Measurements from ENCODE around the gene SLC47A1.
"Not testable (repeated sequence)": the region's sequence is repeated elsewhere in the genome, so short reads cannot be mapped to it uniquely, and the experiment has no call there.

SLC47A1 gene

DNA sequence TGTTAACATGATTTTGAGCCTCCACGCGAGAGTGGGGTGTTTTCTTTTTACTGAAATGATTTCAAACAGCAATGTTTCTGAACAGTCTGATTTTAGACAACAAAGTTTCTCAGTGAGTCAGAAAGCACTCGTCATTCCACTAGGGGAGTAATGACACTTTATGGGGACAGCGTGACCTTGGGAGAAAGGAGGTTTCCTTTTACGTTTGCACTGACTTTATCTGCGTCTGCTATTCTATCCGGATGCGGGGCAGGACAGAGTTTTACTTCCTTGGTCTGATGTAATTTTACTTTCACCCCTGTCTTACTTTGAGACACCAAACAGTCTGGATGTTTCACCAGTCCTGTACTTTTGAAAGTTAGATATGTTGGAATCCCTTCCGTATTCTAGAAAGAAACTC is 20.7 kb downstream of the SLC47A1 start:
- DNase-seq (ENCODE audit: low read depth), result no peak

DNA sequence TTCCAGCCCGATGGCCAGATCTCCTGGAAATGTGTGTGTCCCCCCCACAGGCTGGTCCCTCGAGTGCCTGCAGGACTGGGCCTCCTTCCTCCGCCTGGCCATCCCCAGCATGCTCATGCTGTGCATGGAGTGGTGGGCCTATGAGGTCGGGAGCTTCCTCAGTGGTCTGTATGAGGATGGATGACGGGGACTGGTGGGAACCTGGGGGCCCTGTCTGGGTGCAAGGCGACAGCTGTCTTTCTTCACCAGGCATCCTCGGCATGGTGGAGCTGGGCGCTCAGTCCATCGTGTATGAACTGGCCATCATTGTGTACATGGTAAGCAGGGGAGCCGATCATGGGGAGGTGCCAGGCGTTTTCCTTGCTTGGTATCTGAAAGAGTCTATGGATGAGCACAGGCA is 22.1 kb downstream of the SLC47A1 start:
- DNase-seq (ENCODE audit: low read depth), result no peak

DNA sequence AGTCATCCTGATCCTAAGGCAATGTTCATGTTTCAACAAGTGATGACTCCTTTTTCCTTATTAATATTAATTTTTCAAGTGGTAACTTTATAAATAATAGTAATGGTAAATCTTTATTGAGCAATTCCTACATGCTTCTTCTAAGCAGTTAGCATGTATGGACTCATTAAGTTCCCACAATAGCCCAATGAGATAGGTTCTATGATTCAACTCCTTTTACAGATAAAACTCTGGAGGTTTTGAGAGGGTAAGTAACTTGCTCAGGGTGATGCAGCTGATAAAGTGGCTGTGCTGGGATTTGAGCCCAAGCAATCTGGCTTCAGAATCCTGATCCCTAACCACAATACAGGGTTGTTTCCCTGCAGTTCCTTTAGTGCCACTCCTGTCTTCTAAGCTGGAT is 25.3 kb downstream of the SLC47A1 start:
- DNase-seq (ENCODE audit: low read depth), result no peak

DNA sequence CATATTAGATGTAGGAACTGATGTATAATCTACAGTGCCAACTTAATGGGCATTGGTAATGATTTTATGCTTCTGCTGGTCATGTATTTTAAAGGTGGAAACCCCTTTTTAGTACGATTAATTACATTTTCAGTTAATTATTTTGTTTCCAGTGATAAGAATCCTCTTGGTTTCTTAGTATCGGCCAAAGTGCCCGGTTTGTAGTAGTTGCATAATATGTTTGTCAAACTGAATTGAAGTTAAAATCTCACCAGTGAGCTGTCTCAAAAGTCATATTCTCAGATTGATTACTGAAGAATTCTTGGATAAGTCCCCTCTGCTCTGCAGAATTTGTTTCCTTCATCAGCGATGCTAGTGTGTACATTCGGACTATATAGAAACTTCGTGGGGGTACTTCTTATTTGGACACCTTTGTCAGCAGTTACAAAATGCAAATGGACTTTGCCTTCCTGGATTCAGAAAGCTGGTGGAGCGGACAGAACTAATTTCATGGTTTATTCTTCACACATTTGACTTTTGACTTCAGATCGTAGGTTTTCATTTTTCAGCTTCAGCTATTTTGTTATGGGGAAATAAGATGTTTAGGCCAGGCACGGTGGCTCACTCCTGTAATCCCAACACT is 28.2 kb downstream of the SLC47A1 start:
- DNase-seq (ENCODE audit: low read depth), result no peak

DNA sequence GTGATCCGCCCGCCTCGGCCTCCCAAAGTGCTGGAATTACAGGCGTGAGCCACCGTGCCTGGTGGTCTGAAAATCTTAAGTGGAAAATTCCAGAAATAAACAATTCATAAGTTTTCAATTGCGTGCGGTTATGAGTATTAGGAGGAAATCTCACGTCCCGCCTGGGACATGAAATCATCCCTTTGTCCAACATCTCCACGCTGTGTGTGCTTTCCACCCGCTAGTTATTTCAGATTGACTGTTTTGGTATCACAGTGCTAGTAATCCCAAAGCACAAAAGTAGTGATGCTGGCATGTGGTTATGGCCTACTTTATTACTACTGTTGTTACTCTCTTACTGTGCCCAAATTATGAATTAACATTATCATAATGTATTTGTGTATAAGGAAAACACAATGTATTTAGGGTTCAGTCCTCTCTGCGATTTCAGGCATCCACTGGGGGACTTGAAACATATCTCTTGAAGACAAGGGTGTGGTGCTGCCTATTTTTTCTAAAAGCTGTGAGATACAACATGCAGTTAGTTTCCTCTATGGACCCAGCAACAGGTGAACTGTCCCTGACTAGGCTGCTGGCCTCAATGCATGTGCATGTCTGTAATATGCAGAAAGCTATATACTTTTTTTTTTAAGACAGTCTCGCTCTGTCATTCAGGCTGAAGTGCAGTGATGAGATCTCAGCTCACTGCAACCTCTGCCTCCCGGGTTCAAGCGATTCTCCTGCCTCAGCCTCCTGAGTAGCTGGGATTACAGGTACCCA is 32.3 kb downstream of the SLC47A1 start:
- no peak for DNase-seq (ENCODE audit: low read depth)

DNA sequence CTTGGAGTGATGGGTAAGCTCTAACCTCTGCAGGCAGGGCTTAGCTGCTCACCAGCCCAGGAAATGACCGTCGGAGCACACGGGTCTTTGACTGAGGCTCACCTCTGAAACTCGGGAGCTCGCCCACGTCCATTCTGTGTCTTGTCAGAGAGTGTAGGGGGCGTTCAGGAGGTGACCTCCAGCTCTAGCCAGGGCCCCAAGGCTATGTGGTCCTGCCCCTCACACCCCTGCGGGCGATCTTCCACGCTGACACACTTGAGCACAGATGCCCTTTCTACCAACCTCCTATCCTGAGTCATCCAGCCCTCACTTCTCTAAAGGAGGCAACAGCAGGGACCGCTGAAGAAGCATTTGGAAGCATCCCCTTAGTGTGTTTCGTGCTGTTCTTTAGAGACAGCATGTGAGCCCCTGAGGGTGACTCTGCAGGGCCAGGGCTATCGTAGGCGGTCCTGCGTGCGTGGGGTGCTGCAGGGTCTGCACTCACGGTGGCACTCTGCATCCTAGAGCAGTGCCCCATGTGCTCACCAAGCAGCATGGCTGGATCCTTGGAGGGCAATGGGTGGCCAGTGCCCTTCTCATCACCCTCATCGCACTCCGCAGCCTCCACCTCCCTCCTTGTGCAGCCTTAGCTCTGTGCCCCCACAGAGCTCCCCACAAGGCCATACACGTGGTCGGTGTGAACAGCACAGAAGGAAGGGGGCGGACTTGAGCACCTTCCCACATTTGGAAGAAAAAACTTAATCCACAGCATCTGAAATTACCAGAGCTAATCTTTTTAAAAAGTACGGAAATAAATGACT is 33.8 kb downstream of the SLC47A1 start:
- DNase-seq (ENCODE audit: low read depth), result no peak

DNA sequence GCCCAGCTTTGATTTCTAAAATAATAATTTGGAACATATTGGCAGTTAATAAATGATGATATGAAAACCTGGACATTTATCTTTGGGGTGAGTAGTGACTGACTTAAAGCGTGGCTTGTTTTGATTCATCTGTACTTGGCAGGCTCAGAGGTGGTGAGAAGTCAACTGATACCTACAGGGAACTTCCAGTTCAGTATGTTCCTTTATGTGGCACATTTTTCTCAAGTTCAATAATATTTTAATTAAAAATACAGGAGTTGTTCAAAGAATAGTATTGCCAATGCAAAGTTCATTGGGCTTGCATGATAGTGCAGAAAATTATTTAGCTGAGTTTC is 34.3 kb downstream of the SLC47A1 start:
- no peak for DNase-seq (ENCODE audit: low read depth)

DNA sequence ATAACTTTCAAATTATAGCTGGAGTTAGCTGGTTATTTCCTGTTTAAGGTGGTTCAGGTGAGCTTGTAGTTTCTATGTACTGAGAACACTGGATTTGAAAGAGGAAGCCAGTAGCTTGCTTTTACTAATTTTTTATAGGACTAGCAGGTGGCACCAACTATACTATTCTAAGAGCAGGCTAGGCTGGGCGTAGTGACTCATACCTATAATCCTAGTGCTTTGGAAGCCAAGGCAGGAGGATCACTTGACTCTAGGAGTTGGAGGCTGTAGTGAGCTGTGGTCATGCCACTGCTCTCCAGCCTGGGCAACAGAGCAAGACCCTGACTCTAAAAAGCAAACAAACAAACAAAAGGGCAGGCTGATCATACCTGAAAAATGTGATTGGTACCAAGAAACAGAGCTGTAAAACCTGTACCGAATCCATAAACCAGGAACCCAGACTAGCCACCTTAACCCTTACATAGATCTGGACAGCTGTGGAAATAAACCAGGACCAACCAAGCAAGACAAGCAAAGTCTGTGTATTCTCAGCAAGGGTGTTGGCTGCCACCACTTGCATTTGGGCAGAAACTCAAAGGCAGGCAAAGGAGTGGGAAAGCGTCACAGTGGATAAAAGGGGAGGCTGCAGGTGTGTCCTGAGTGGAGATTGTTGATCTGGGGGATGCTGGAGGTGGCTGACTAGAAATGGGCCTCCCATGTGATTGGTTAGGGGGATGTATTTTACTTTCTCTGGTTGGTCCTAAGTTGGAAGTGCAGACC is 36.3 kb downstream of the SLC47A1 start:
- DNase-seq (ENCODE audit: low read depth), result no peak

DNA sequence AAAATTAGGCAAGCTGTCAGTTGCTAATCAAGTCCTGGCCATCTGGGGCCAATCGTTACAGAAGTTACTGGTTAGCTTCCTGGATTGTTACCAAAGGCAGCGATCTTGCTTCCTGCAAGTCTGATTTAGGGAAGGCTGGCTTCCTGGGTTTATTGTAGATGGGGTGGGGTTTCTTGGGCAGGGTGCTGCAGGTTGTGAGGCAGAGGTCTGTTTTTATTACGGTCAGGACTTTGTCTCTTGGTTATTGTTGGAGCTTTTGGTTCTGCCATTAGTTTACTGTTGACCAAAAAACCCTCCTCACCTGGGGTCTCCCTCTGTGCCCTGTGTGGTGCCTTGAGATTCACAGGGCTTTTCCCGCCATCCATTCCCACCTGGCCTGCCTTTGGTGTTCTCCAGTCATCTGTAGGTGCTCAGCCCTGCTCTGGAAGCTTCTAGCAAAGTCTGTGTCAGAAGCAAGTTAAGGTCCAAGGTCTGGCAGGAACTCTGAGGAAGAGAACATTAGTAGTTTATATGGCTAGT is 36.9 kb downstream of the SLC47A1 start:
- no peak for DNase-seq (ENCODE audit: low read depth)

DNA sequence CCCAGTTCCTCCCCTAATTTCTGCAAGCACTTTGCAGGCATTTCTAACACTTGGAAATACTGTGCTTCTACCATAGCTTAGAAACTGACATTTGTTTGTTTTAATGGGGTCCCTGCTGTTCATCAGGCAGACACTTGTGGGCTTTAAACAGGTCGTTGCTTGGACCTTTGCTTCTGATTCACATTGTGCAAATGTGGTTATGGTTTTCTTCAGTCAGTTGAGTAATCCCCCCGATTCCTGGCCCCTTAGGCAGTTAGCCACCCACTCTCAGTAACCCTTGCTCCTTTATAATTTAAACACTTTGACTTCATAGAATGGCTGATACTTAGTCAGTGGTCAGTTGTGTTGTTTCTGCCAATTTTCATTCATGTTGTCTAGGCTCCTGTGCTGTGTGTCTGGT is 39.4 kb downstream of the SLC47A1 start:
- DNase-seq (ENCODE audit: low read depth), result no peak

DNA sequence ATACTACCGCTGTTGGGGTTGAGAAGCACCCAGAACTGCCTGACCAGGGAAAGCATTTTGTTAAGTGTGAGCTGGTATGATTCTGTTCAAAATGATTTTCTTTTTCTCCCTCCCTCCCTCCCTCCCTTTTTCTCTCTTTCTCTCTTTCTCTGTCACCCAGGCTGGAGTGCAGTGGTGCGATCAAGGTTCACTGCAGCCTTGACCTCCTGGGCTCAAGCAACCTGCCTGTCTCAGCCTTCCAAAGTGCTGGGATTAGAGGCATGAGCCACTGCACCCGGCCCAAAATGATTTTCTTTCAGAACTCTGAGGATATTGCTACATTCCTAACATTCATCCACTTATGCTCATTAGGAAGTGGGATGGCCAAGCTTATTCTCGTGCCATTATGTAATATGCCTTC is 41.3 kb downstream of the SLC47A1 start:
- DNase-seq (ENCODE audit: low read depth), result no peak

DNA sequence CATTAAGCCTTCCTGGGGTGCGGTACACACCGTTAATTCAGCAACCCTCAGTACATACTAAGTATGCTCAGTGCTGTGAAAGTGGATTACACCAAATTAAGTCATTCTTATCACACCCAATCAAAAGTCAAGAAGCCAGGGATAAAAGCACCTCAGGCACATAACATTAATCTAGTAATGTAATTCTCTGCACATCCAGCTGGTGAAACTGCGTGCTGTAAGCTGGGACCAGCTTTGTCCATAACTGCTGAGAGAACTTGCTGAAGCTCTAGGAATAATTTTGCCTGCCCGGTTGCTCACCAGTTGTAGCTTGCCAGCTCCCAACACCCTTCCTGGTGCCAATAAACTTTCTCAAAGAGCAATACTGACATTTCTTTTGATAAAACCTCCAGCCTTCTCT is 44.9 kb downstream of the SLC47A1 start:
- no peak for DNase-seq (ENCODE audit: low read depth)

DNA sequence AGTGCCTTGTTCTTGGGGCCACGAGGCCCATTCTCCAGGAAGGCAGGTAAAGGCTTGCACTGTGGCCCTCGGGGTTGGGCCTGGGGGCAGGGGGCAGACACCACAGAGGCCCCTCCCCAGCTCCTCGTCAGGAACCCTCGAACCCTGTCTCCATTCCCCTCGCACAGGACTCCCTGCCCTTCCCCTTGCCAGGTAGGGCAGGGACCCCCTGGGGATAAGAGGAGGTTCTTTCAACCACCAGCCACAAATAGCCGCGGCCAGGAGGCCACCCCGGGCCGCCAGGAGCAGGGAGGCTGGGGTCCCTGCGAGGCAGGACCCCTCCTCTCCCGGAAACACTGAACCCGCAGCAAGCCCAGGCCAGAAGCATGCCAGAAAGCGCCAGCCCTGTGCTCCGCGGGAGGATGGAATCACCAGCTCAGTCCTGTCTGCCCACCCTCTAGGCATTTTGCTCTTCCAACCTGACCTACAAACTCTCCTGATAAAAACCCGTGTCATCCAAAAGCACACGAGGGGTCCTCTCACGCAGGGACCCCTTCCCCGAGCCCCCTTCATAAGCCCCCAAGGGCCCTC is 45.6 kb downstream of the SLC47A1 start:
- DNase-seq (ENCODE audit: low read depth), result no peak

DNA sequence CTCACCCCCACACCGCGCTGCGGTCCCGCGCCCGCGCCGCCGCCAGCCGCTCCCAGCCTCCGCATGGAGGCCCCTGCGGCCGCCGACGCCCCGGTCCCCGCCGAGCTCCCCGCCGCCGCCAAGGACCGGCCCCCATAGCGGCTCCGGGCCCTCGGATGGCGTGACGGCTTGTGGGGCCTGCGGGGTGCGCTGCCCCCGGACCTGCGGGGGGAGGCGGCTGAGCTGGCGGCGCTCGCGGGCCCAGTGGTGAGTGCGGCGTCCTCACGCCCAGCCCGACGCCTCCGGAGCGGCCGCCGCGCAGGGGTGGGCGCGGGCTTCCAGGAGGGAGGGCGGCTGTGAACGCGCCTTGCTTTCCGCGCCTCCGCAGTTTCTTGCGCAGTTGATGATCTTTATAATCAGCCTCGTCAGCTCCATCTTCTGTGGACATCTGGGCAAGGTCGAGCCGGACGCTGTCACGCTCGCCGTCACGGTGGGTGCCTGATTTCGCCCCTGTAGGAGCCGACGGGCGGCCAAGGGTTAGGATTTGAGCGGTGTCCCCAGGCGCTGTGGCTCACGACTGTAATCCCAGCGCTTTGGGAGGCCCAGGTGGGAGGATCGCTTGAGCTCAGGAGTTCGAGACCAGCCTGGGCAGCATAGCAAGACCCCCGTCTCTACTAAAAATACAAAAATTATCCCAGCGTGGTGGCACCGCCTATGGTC is 46.4 kb downstream of the SLC47A1 start:
- no peak for DNase-seq (ENCODE audit: low read depth)

DNA sequence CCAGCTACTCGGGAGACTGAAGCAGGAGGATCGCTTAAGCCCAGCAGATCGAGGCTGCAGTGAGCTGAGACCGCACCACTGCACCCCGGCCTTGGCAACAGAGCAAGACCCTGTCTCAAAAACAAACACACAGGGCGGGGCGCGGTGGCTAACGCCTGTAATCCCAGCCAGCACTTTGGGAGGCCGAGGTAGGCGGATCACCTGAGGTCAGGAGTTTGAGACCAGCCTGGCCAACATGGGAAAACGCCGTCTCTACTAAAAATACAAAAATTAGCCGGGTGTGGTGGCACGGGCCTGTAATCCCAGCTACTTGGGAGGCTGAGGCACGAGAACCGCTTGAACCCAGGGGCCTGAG is 46.9 kb downstream of the SLC47A1 start:
- DNase-seq (ENCODE audit: low read depth), result not testable (repeated sequence)

DNA sequence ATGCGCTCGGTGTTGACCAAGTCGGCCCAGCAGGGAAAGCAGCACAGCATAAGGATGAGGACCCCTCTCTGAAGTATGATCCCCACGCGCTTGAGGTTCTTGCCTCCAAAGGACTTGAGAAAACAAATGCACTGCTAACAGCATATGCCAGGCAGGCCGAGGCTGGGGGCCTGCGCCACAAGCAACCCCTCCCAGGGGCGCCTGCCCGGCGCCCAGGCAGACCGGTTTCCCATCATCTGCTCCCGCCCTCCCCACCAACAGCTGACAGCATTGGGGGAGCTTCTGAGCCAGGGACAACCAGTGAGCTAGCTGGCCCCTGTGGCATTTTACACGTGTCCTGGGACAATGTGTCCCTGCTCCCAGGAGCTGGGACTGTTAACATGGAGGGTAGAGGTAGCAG is 48.5 kb downstream of the SLC47A1 start:
- DNase-seq (ENCODE audit: low read depth), result not testable (repeated sequence)

DNA sequence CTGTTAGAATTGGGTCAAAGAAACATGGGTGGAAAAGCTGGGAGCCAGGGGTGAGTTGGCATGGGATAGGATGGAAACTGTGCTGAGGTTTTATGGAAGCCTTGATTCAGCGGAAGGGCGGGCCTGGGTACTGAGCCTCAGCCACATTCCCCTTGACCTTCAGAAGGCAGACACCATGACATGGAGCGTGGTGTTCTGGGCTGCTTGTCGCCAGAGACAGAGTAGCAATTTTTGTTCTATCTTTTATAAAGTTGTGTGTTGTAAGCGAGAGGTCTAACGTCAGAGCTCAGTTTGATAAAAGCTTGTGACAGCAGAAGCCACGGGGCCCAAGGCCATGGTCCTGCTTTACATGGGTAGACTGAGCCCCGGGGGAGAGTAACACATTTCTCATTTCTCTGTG is 50.2 kb downstream of the SLC47A1 start:
- no peak for DNase-seq (ENCODE audit: low read depth)

DNA sequence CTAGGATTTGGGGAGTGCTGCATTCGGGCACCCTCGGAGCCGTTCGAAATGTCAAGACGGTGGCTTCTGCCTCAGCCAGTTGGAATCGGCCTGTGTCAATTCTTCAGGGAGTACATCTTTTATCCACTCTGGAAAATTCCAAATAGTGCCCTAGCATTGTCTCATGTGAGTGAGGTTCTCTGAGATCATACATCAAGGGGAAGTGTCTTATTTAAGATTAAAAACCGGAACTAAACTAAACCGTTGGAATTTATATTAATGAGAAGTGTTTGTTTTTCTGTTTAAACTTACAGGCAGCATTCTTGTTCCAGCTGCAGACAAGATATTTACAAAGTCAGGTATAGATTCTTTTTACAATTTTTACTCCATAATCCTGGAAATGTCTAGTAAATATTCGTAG is 56.8 kb downstream of the SLC47A1 start:
- no peak for DNase-seq (ENCODE audit: low read depth)

DNA sequence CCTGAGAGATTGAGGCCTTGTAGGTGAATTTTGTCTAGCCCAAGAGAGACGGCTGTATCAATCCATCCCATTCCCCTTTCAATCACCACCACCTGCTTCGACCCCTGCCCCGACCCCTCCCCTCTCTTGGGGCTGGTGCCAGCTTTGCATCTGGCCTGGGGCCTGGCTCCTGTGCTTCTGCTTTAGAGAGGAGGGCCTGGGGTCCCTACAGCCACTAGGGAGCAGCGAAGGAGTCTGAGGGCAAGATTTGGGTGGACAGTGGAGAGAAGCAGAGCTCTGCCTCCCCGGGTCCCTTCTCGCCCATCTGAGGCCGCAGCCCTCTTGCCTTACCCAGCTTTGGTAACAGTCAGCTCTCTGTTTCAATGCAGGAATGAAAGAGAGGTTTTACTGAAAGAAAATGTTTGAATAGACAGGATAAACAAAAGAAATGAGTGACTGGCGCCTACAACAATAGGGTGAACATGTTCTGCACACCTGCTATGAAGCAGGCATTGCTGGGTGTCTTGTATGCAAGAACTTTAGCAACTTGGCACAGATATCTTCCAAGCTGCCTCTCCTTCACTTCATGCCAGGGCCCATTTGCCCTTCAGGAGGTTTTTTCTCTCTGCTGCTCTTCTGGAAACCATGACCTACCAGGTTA is 57.4 kb downstream of the SLC47A1 start:
- DNase-seq (ENCODE audit: low read depth), result no peak

DNA sequence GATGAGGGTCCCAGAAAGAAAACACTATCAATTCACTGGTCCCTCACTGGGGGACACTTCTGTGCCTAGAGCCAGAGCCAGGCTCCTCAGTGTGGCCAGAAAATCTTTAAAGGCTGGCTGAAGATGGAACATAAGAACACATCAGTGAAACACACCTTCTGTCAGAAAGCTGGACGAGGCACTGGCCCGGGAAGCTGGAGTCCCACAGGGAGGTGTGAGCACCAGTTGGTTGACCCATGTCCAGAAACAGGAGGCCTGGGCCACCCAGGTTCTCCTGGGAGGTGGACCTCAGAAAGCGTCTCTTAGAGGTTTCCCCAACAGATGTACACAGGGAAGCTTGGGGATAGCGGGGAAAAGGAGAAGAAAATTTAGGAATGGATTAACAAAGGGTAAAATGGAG is 58.7 kb downstream of the SLC47A1 start:
- DNase-seq (ENCODE audit: low read depth), result no peak

DNA sequence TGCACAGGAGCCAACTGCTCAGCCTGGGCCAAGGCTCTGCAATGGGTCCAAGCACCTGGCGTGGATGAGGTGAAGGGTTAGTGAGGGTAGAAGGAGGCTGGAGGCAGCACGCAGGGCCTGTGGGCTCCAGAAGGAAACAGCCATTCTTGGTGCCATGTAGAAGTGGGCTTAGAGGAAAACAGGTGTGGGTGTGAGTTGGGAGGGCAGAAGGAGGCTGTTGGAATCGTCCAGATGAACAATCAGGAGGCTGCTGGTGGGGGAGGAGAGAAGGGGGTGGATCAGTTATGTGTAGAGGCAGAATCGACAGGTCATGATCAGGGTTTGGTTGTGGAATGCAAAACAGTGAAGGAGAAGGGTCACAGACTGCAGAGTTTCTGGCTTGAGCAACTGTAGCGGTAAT is 63.2 kb downstream of the SLC47A1 start:
- no peak for DNase-seq (ENCODE audit: low read depth)

Data from activated T-cell treated with anti-CD3 and anti-CD28 coated beads for 48 hours (primary cell).